ENCODE measurements around the gene NOL12.
A peak's percentile ranks its signal among the peaks of the same experiment; 100 is the strongest.
"Not testable (repeated sequence)": the region's sequence is repeated elsewhere in the genome, so short reads cannot be mapped to it uniquely, and the experiment has no call there.

The NOL12 gene

GRCh38 chr22:37686002-37686982, at the start of gene NOL12:
TSS of gene NOL12 (plus strand) at chr22:37686343. CDS start at chr22:37686393, 50 bp downstream.
- peak; percentile 68 to 87 for DNase-seq

GRCh38 chr22:37636949-37637273, 49.2 kb upstream of the NOL12 start:
- no peak for DNase-seq

DNA sequence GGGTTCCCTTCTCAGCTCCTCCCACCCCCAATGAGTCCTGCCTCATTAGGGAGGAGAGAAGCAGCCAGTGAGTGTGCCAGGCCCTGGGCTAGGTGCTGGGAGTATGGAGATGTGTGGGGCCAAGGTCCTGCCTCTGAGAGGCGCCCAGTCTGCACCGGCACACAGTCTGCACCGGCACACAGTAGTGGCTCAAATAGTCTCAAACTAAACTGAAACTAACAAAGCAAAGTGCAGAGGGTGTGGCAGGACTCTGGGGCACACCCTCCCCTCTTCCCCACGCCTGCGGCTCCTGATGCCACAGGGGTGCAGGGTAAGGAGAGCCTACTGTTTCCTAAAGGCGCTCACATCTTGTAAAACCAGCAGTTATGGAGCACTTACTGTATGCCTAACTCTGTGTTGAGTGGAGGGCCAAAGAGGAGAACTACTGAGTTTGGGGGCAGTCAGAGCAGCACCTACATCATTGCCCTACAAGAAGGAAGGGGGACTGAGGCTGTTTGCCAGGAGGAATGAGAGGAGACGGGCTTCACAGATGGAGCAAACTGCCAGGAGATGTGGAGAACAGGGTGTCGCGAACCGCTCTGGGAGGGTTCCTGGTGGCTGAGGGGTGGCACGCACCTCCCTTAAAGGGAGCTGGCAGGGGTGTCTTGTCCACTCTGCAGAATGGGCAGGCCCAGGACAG, 47.6 kb upstream of the NOL12 start:
- DNase-seq: no peak

GRCh38 chr22:37639070-37639760, 46.9 kb upstream of the NOL12 start, which contains the start of gene SH3BP1:
TSS of gene SH3BP1 (plus strand) at chr22:37639669. CDS start at chr22:37639788, 119 bp downstream.
- no peak for DNase-seq

GRCh38 chr22:37639771-37640590, 46.2 kb upstream of the NOL12 start:
- no peak for DNase-seq

DNA sequence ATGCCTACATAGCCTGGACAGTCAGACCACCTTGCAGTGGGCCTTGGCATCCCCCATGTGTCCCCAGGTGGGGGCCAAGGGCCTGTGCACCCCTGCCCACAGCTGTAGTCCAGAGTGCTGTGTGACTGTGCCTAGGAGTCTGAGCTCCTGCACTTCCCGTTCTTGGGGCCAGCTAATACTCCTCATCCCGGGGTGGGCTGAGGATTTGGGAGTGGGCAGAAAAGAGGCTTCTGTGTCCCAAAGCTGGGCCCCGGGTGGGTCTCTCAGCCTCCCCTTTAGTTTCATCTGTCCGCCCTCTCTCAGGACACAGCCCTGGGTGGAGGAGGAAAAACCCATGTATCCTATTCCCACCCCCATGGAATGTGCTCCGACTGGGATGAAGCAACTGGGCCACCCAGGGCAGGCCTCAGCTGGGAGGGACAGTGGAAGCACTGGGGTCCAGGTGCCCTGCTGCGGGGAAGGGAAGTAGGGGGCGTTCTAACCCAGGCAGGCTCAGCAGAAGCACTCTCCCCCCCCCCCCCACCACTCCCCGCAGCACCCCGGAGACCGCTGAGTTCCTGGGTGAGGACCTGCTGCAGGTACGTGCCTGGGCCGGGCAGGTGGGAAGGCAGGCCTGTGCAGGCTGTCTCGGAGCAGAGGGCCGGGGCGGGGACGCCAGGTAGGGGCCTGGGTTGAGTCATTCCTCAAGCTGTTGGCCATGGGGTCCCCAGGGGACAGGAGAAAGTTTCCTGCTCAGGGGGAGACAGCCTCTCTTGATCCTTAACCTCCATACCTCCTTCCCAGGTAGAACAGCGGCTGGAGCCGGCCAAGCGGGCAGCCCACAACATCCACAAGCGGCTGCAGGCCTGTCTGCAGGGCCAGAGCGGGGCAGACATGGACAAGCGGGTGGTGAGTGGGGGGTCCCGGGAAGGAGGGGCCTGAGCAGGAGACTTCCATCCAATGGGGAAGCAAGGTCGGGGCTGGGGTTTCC, 45.3 kb upstream of the NOL12 start:
- DNase-seq: no peak

GRCh38 chr22:37641561-37641949, 44.6 kb upstream of the NOL12 start:
- DNase-seq: no peak

- peak; percentile 47 to 84 for DNase-seq
These were observed 42.8 kb upstream of the NOL12 start for GRCh38 chr22:37643225-37643847.

DNA sequence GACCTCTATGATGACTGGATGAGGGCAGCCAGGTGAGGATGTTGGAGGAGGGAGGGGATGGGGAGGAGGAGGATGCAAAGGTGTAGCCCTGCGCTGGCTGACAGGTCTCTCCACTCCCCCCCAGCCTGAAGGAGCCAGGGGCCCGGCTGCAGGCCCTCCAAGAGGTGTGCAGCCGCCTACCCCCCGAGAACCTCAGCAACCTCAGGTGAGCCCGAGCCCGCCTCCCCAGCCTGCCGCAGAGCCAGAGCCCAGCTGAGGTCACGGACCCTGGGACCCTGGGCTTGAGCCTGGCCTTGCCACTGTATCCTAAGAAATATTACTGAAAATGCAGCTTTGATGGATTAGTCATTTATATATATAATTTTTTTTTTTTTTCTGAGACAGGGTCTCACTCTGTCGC, 38.8 kb upstream of the NOL12 start:
- DNase-seq: no peak

- no peak for DNase-seq
These were observed 38.2 kb upstream of the NOL12 start for GRCh38 chr22:37647928-37648327.

DNA sequence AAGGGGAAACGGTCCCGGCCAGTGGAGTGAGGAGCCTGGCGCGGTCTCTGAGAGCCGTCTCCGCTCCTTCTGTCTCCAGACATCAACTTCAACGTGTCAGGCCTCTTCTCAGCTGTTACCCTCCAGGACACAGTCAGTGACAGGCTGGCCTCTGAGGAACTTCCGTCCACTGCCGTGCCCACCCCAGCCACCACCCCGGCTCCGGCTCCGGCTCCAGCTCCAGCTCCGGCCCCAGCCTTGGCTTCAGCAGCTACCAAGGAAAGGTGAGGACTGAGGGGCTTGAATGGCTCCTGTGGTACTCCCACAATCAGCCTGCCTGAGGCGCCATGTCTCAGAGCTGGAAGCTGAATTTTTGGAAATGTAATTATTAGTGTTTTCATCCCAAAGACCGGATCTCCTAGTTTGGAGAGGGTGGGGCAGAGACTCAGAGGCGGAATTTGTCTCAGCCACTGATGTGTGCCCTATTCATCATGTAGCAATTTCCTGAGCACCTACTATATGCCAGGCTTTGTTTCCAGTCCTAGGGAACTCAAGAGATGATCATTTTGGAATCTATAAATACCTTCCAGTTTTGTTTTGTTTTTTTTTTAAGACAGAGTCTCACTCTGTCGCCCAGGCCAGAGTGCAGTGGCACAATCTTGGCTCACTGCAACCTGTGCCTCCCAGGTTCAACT, 35.5 kb upstream of the NOL12 start:
- DNase-seq: no peak

- no peak for DNase-seq
These were observed 31.4 kb upstream of the NOL12 start for GRCh38 chr22:37654563-37655251.

GRCh38 chr22:37655252-37655563, 30.9 kb upstream of the NOL12 start:
- no peak for DNase-seq

DNA sequence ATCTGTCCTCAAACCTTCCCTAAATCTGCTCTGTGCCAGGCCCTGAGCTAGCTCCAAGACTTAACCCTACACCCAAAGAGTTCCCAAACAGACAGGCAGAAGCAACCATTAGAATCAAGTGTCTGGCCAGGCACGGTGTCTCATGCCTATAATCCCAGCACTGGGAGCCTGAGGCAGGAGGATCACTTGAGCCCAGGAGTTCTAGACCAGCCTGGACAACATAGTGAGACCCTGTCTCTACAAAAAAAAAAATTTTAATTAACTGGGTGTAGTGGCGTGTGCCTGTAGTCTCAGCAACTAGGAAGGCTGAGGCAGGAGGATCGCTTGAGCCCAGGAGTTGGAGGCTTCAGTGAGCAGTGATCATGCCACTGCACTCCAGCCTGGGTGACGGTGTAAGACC, 29.6 kb upstream of the NOL12 start:
- DNase-seq: not testable (repeated sequence)

DNA sequence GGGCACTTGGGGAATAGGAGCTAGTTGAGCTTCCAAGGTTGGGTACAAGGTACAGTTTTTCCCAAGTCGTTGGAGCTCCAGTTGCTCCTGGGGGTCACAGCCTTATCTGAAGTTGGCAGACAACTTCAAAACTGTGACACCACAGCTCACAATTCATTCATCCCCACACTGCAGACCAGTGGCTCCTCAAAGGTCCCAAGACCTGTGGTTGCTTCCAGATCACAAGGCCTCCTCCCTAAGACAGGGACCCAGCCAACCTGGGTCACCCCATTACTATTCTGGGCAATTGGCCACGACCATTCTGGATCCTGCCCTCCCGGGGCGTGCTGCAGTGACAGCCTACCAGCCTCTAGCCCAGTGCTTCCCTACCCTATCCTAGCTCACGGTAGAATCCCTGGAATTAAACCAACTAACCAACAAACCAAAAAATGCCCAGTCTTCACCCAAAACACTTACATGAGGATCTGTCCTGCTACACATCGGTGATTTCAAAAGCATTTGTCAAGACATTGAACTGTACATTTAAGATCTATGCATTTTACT, 28.5 kb upstream of the NOL12 start:
- DNase-seq: no peak

- peak; percentile 99 for DNase-seq
These were observed 27.7 kb upstream of the NOL12 start, which contains the start of gene PDXP for GRCh38 chr22:37658133-37659065. TSS of gene PDXP (plus strand) at chr22:37658723. CDS start at chr22:37658783, 60 bp downstream.

GRCh38 chr22:37659066-37659896, 26.9 kb upstream of the NOL12 start:
- DNase-seq: no peak
